GM21423 (cell line): ENCODE measurements around the gene ANKMY1.
A peak's percentile ranks its signal among the peaks of the same experiment; 100 is the strongest.
"Not testable (repeated sequence)": the region's sequence is repeated elsewhere in the genome, so short reads cannot be mapped to it uniquely, and the experiment has no call there.

ENCODE experiments used
- ATAC-seq: cut with Tn5 transposase; IDR thresholded peaks from one replicate; pipeline ENCODE4 v1.9.1; 2021; ENCODE audit warnings: mild to moderate bottlenecking, moderate library complexity; ENCODE audit not compliant: unreplicated experiment

Gene ANKMY1

GRCh38 chr2:240523451-240524281 is 34.1 kb downstream of the ANKMY1 start:
- no peak for ATAC-seq

DNA sequence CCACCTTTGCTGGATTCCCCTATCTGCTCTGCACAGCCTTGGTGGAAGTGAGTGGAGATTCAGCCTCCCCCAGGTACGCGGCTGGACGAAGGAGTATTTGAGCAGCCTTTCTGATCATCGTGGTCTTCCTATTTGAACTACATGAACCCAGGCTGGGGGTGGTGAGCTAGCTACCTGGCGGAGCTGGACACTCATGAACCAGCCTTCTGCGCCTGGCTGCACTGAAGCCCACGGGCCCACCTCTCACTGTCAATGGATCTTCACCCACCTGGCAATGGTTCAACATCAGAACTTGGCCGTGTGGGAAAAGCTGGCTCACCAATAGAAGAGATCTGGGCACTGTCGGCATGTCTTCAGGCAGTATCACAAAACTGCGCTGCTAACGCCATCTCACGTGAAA is 35.4 kb downstream of the ANKMY1 start:
- no peak for ATAC-seq

- ATAC-seq = not testable (repeated sequence)
These were observed 35.9 kb downstream of the ANKMY1 start for GRCh38 chr2:240521885-240522284.

- no peak for ATAC-seq
These were observed 36.8 kb downstream of the ANKMY1 start for GRCh38 chr2:240520974-240521350.

GRCh38 chr2:240520130-240520973 is 37.4 kb downstream of the ANKMY1 start:
- ATAC-seq = no peak

DNA sequence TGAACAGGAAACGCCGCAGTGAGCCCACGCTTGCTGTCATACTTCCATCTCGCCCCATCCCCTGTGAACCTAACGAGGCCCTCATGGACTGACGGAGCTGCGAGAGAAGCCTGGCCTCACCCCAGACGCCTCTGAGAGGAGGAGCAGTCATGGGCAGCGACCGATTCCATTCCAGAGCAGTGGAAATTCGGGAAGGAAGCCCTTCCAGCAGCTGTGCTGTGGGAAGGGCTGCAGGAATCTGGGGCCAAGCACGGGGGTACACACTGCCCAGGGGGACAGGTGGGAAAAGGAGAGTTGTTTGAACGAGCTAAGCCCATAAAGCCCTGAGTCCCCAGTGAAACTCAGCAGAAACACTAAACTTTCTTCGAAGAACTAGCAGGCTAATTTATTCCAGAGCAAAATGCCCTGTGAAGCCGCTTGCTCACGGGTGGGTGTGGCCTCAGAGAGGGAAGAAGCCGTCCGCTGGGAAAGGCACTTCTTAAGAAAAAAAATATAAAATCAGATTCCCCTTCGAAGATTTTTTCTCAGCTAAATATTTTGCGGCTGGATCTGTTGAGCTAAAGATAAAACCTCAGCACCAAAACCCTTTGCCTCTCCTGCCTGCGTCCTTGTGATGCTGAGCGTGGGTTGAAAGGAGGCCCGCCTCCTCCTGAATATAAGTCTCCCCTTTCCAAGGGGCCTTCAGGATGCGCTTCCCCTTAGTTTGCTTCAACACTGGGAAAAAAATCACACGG is 38.2 kb downstream of the ANKMY1 start:
- ATAC-seq = no peak

DNA sequence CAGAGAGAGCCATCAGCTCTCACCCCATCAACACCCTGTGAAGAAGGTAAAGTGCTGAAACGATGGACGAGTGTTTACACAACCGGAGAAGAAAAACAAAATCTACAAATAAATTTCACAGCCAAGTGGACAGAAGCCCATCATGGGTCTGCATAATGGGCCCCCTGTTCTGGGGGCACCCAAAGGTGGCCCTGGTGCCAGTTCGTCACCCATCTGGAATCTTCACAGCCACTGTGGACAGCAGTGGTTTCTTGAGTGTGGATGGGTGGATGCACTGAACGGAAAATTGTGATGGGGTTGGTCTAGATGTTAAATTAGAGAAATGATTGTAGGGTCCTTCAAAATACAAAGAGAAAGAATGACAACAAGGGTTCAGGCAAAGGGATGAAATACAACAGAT is 38.8 kb downstream of the ANKMY1 start:
- ATAC-seq = no peak

GRCh38 chr2:240517342-240517741 is 40.4 kb downstream of the ANKMY1 start:
- ATAC-seq = no peak

DNA sequence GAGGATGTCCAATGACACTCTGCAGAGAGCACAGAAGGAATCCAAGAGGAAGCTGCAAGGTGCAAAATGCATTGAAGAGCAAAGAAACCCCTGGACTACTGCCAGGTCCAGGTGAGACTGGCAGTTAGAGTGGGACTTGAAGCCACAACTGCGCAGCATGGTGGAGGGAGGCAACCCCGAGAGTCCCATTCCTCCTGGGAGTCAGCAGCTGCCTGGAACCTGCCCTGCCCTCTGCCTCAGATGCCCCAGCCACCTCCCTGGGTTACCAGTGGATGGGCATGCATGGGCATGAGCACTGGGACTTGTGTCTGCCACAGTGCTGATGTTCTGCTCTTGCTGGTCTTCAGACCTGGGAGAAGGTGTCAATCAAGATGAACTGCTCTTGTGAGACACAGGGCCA is 43.2 kb downstream of the ANKMY1 start:
- ATAC-seq = no peak

DNA sequence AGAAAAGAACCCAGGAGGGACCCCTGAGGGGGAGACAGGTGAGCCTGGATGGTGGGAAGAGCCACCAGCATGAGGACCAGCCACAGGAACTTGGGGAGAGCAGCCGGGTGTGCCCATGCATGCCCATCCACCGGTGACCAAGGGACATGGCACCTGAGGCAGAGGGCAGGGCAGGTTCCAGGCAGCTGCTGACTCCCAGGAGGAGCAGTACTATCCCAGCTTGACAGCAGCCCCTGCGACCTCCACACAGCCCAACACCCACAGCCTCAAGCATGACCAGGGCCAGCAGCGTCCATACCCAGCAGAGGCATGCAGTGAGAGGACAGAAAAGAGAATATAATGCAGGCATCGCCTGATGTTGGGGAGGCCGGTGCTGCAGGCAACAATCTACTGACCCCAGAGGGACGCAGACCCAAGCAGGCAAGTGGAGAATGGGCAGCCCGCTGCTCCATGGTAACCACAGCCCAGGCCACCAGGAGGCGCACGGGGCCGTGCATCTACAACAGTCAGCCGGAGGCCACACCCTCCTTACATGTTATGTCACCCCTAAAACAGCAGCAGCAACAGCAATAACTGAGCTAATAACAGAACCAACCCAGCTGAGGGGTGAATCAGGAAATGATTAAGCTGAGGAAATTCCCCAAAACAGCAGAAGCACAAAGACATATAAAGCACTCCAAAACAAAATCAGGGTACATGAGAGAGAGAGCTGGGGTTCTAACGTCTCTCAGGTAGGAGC is 44.1 kb downstream of the ANKMY1 start:
- ATAC-seq = peak; percentile 83

DNA sequence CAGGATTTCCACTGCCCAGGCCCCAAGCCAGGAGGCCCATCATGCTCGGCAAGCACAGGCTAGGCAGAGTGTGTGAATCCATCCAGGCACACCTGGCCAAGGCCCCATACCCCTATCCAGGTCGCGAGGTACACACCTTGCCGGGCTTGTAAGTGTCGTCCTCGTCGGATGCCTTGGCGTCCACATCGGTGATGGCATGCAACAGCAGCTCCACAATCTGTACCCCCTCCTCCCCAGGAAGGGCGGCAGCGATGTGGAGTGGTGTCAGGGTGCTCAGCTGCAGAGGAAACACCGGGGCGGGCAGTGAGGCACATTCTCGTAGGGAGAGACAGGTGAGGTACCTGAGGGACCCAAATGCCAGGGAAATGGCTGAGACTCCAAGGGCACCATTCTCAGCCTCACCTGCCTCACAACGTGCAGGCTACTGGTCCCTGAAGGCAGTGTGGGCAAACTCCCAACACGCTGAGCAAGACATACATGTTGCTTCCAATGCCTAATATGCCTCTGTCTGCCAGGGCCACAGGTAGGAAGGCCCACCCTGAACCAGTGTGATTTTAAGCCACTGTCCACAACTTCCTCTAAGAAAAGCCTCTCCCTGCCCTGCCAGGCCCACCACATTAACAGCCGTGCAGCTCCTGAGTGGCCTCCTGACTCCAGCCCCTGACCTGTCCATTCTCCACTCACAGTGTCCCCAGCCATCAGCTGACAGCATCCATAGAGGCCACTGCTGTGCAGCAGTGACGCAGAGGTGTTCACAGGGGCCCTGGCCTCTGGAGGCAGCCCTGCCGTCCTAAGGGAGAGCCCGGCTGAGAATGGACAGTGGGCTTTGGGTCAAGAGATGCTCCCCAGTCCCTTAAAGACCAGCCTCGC is 44.9 kb downstream of the ANKMY1 start:
- ATAC-seq = no peak

DNA sequence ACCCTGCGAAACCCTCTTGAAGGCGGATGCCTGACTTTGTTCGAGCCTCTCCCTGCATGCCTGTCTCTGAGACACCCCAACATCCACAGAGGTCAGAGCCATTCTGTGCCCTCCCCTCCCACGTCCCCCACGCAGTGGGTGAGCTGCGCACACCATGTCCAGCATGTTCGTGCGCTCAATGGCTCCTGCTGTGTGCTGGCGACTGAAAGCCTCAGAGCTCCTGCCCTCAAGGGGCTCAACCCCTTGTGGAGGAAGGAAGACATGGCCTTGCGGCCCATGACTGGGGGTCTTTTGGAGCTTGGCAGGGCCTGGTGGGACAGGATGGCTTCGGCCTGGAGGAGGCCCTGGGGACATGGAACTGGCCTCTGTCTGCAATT is 45.7 kb downstream of the ANKMY1 start:
- ATAC-seq = no peak

DNA sequence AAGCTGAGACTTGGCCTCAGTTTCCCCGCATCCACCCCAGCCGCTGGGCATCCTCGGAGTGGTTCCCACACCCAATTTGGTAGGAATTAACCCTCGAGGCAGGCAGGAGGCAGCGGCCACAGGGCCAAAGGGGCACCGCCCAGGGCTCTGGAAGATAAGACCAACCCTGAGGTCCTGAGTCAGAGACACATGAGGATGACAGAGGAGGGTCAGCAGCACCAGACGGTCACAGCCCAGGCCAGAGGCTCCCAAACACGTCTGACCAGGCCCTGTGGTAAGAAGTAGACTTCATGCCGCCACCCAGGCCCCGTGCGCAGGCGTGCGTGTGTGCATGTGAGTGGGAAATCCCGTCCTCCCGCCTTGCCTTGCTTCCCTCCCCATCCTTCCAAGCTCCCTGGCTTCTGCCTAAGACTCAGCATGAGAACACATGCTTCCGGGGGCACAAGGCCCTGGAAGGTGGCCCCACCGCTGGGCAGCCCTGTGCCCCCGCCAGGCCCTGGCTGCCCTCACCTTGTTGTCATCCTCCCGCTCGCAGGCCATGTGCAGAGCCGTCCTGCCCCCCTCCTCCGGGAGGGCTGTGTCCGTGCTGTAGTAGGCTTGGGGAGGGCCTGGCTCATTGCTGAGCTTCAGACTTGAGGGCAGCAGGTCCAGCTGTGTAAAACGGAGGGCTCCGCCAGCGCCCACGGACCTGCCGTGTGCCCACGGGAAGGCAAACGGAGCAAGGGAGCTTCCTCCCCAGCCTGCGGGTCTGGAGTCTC is 46.3 kb downstream of the ANKMY1 start:
- no peak for ATAC-seq

- no peak for ATAC-seq
These were observed 47.1 kb downstream of the ANKMY1 start for GRCh38 chr2:240510513-240511210.

DNA sequence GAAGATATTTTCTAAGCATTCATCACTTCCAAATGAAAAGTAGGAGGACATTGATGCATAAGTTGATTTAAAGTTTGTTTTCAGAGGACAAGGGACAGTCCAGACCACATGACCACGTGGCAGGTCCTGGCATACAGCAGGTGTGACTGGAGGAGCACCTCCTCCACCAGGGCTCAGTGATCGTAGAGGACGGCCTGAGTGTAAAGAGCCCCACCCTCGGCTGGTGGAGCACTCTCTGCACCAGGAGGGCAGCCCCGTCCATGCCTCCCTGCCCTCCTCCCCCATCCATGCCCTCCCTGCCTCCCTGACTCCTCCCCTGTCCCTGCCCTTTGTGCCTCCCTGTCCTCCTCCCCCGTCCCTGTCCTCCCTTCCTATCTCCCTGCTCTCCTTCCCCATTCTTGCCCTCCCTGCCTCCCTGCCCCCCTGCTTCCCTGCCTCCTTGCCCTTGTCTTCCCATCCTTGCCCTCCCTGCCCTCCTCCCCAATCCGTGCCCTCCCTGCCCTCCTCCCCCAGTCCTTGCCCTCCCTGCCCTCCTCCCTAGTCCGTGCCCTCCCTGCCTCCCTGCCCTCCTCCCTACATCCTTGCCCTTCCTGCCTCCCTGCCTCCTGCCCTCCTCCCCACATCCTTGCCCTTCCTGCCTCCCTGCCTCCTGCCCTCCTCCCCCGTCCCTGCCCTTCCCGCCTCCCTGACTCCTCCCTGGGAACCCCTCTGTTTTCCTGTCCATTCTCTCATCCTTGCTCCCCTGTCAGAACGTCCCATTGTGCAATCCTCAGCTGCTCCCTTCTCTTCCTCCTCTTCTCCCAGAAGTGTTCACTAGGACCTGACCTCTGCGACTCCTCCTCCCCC is 47.9 kb downstream of the ANKMY1 start:
- no peak for ATAC-seq

DNA sequence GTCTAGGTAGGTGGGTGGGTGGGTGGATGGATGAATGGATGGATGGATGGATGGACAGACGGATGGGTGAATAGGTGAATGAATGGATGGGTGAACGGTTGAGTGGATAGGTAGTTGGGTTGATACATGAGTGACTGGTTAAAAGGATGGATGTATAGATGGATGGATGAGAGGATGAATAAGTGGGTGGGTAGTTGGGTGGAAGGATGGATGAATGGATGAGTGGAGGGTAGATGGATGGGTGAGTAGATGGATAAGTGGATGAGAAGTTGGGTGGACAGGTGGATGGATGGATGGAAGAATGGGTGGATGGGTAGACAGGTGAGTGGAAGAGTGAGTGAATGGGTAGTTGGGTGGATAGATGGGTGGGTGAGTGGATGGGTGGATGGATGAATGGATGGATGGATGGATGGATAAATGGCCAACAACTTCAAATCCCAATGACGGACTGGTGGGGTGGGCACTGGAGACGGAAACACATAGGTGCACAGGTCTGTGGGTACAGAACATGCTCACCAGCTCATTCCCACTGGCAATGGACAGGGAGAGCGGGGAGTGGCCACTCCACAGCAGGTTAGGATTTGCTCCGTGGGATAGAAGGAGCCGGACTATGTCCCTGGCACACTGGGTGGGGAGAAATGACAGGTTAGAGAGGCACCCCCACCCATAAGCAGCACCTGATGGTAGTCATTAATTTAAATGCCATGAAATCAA is 48.8 kb downstream of the ANKMY1 start:
- no peak for ATAC-seq

DNA sequence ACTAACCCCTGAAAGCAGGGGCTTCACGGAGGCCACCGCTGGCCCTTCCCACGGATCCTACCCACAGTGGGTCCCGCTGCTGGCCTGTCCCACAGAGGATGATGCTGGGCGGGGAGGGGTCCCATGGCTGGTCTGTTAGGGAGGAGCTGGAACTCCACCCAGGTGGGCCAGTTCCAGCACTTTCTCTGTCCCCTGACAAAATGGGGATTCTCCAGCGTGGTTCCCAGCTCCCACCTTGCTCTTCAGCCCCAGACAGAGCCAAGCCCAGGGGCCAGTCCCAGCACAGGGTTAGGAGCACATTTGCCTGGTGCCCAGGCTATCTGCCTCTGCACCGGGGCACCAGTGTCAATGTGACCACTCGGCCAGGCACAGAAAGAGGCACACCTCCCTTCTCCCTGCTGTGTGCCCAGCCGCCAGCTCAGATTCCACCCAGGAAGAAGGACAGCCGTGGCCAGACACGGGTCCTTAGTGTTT is 50.0 kb downstream of the ANKMY1 start:
- ATAC-seq = no peak
